Peyer's patch (tissue), 4 donors: ENCODE measurements around the gene TNFAIP8L1. TPM values are rescaled to one million over a fixed set of nuclear protein-coding genes. Genes with fewer than 3 reads are reported as not detected.

Source experiments
- DNase-seq, 3 donors: peaks; one replicate each; pipeline ENCODE4 v3.0.0-alpha.2; 2017 to 2019
- H3K27ac ChIP-seq, 4 donors: fragments of 200-600 bp; sonication (generic); one replicate each; pipeline ENCODE4 v1.5.1; 2016 to 2019
- H3K27me3 ChIP-seq, 2 donors: fragments of 200-600 bp; sonication (generic); one replicate each; pipeline ENCODE4 v1.5.1; 2019
- H3K36me3 ChIP-seq, 3 donors: fragments of 200-600 bp; sonication (generic); one replicate each; pipeline ENCODE4 v1.5.1; 2016 to 2019
- H3K4me1 ChIP-seq, 4 donors: fragments of 200-600 bp; sonication (generic); one replicate each; pipeline ENCODE4 v1.5.1; 2016 to 2019
- H3K4me3 ChIP-seq, 4 donors: fragments of 200-600 bp; sonication (generic); 1 replicate in 3 of 4; 2 replicates in 1 of 4; pipeline ENCODE4 v1.5.1; 2016 to 2019; ENCODE audit warnings: mild to moderate bottlenecking in 1 of 4
- H3K9me3 ChIP-seq, 4 donors: fragments of 200-600 bp; sonication (generic); one replicate each; pipeline ENCODE4 v1.5.1; 2016 to 2019; ENCODE audit warnings: mild to moderate bottlenecking in 1 of 4
- POLR2A ChIP-seq, 2 donors: fragments of 450-650 bp; IDR thresholded peaks; one replicate each; pipeline ENCODE4 v1.5.1; 2017; ENCODE audit warnings: antibody characterized with exemption in 2 of 2, mild to moderate bottlenecking in 2 of 2, moderate library complexity in 2 of 2
- total RNA-seq, 4 donors: library from RNA; depleted of rRNA; stranded (reverse); fragments of >200 nt; gene quantifications; one replicate each; pipeline ENCODE4 v1.1.0, GENCODE V29; 2016
- TF ChIP-seq, protein P1 (sequence below), 6 experiments: fragments of 450-650 bp in 4 of 6; fragments of 200-600 bp in 2 of 6; sonication (generic) in 1 of 6; IDR thresholded peaks; one replicate each; pipeline ENCODE4 v1.5.1; 2017 to 2019; ENCODE audit warnings: antibody characterized with exemption in 6 of 6, mild to moderate bottlenecking in 3 of 6, moderate library complexity in 1 of 6

TNFAIP8L1 gene
- total RNA-seq, 4 donors from 2014 or later = 7.0 to 16.5 (median 11.0) TPM

DNA sequence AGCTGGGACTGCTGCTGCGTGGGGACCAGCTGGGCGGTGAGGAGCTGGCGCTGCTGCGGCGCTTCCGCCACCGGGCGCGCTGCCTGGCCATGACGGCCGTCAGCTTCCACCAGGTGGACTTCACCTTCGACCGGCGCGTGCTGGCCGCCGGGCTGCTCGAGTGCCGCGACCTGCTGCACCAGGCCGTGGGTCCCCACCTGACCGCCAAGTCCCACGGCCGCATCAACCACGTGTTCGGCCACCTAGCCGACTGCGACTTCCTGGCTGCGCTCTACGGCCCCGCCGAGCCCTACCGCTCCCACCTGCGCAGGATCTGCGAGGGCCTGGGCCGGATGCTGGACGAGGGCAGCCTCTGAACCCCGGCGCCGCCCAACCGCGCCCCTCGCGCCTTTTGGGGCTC lies 12.8 kb downstream of the TNFAIP8L1 start:
- no peaks in the 10 kb centered on the region for H3K9me3 ChIP-seq
- TF ChIP-seq, protein P1, sequence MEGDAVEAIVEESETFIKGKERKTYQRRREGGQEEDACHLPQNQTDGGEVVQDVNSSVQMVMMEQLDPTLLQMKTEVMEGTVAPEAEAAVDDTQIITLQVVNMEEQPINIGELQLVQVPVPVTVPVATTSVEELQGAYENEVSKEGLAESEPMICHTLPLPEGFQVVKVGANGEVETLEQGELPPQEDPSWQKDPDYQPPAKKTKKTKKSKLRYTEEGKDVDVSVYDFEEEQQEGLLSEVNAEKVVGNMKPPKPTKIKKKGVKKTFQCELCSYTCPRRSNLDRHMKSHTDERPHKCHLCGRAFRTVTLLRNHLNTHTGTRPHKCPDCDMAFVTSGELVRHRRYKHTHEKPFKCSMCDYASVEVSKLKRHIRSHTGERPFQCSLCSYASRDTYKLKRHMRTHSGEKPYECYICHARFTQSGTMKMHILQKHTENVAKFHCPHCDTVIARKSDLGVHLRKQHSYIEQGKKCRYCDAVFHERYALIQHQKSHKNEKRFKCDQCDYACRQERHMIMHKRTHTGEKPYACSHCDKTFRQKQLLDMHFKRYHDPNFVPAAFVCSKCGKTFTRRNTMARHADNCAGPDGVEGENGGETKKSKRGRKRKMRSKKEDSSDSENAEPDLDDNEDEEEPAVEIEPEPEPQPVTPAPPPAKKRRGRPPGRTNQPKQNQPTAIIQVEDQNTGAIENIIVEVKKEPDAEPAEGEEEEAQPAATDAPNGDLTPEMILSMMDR (IDR thresholded peaks at IDR 0.05) = no peak
- TF ChIP-seq POLR2A (IDR thresholded peaks at IDR 0.05) = no peak
- DNase-seq = no peak
- no peaks in the 10 kb centered on the region for H3K27me3 ChIP-seq
- peaks cover 0 to 42% (median 0%) of the 10 kb centered on the region in 3 donors for H3K36me3 ChIP-seq
- no peak overlapping the region for H3K4me3 ChIP-seq
- peaks cover 0 to 12% (median 3%) of the 10 kb centered on the region in 4 donors for H3K4me1 ChIP-seq
- H3K27ac ChIP-seq = no peak overlapping the region

DNA sequence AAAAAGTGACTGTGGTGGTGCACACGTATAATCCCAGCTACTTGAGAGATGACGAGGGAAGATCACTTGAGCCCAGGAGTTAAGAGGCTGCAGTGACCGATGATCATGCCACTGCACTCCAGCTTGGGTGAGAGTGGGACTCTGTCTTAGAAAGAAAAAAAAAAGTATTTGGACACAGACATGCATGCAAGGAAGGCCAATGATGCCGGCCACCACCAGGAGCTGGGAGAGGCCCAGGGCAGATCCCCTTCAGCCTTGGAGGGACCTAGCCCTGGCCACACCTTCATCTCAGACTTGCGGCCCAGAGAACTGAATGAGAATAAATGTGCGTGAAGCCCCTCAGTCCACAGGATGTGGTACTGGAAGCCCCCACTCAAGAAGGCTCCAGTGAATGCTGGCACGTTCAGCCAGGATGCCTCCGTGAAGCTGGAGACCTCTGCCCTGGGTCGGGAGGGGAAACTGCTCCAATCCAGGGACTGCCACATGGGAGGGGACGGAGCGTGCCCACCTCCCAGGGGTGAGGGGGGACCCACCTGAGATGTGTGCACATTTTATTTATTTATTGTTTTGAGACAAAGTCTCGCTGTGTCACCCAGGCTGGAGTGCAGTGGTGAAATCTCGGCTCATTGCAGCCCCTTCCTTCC lies 14.6 kb downstream of the TNFAIP8L1 start:
- TF ChIP-seq, protein P1 (IDR thresholded peaks at IDR 0.05) = no peak
- TF ChIP-seq POLR2A (IDR thresholded peaks at IDR 0.05) = no peak
- Histone ChIP-seq H3K27ac (no peak overlapping the region), H3K9me3 (no peaks in the 10 kb centered on the region), H3K4me1 (no peaks in the 10 kb centered on the region), H3K27me3 (no peaks in the 10 kb centered on the region), H3K4me3 (no peak overlapping the region), H3K36me3 (peaks cover 0 to 60% (median 0%) of the 10 kb centered on the region in 3 donors)
- no peak for DNase-seq

DNA sequence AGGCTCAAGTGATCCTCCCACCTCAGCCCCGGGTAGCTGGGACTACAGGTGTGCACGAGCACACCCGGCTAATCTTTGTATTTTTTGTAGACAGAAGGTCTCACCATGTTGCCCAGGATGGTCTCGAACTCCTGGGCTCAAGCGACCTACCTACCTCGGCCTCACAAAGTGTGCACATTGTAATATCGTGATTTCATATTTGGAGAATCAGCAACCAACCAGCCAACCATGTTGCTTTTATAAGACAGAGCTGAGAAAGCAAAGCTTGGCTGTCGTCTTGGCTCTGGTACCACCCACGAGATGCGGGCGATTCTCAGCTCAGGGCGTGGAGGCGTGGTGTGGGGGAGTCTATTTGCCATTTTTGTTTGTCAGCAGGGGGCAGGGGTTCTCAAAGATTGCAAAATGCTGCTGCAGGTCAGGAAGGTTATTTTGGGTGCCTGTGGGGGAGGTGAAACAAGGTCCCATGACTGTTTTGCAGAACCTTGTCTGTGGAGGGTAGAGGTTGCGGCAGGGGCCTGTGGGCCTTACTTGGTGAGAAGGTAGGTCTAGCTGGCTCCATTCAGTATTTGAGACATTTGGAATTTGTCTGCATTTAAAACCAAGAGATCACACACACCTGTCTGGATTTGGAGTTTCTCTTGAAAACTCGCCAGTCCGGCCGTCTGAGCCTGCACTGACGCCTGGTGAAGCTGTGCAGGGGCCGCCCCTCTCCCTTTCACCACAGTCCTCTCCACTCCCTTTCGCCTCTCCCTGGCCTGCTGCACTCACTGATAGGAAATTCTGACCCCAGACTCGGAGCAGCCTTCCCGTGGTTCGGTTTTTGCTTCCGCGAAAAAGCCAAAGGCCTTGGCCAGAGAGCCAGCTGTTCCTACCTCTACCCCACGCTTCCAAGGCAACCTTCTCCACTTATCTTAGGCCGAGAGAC lies 15.4 kb downstream of the TNFAIP8L1 start:
- no peak overlapping the region for H3K27ac ChIP-seq

DNA sequence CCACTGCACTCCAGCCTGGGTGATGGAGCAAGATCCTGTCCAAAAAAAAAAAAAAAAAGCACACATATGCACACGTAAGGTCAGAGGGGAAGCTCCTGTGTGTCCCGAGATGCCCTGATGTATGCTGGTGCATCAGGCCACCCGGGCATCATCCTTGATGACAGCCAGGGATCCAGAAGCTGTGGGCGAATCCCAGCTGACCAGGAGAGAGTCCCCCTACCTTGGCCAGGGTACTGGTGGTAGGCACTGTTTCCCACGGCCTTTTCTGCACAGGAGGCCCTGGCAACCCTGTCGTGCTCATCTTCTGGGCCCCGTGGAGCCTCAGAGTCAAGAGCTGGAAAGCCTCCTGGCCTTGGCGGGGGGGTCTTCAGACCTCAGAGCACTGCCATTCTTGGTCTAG lies 16.8 kb downstream of the TNFAIP8L1 start:
- H3K36me3 ChIP-seq = peaks cover 0 to 80% (median 0%) of the 10 kb centered on the region in 3 donors
- DNase-seq = no peak
- no peak for TF ChIP-seq POLR2A (IDR thresholded peaks at IDR 0.05)
- TF ChIP-seq, protein P1 (IDR thresholded peaks at IDR 0.05) = no peak
- H3K4me3 ChIP-seq = no peak overlapping the region
- no peaks in the 10 kb centered on the region for H3K4me1 ChIP-seq
- no peaks in the 10 kb centered on the region for H3K9me3 ChIP-seq
- H3K27me3 ChIP-seq = no peaks in the 10 kb centered on the region
- no peak overlapping the region for H3K27ac ChIP-seq

More for the DNA sequence above, 15.4 kb downstream of the TNFAIP8L1 start:
- Histone ChIP-seq H3K4me3 (no peak overlapping the region), H3K4me1 (no peaks in the 10 kb centered on the region), H3K27me3 (no peaks in the 10 kb centered on the region), H3K9me3 (no peaks in the 10 kb centered on the region), H3K36me3 (peaks cover 0 to 68% (median 0%) of the 10 kb centered on the region in 3 donors)
- TF ChIP-seq, protein P1 (IDR thresholded peaks at IDR 0.05) = no peak
- no peak for TF ChIP-seq POLR2A (IDR thresholded peaks at IDR 0.05)
- no peak for DNase-seq

DNA sequence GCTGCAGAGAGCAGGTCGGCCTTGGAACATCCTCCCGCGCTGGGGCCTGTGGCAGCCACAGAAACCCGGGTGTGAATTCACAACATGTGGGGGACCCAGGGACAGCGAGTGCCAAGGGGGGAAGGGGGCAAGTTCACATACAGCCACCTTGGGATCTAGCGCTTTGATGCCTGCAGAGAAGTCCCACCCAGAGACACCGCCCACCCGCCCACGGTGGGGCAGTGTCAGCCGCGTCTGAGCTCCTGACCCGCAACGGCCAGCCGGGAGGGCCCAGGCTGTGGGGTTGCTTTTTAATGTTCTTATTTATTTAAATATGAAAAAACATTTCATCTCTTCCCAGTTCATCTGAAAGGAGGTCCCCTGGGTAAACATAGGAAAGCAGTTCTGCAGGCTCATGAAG lies 17.9 kb downstream of the TNFAIP8L1 start:
- TF ChIP-seq, protein P1 (IDR thresholded peaks at IDR 0.05) = no peak
- H3K4me1 ChIP-seq = no peaks in the 10 kb centered on the region
- DNase-seq = no peak
- H3K27ac ChIP-seq = no peak overlapping the region
- H3K27me3 ChIP-seq = no peaks in the 10 kb centered on the region
- H3K36me3 ChIP-seq = peaks cover 0 to 86% (median 0%) of the 10 kb centered on the region in 3 donors
- H3K9me3 ChIP-seq = no peaks in the 10 kb centered on the region
- no peak overlapping the region for H3K4me3 ChIP-seq
